ENCODE data around the gene INSIG1.

The INSIG1 gene

DNA sequence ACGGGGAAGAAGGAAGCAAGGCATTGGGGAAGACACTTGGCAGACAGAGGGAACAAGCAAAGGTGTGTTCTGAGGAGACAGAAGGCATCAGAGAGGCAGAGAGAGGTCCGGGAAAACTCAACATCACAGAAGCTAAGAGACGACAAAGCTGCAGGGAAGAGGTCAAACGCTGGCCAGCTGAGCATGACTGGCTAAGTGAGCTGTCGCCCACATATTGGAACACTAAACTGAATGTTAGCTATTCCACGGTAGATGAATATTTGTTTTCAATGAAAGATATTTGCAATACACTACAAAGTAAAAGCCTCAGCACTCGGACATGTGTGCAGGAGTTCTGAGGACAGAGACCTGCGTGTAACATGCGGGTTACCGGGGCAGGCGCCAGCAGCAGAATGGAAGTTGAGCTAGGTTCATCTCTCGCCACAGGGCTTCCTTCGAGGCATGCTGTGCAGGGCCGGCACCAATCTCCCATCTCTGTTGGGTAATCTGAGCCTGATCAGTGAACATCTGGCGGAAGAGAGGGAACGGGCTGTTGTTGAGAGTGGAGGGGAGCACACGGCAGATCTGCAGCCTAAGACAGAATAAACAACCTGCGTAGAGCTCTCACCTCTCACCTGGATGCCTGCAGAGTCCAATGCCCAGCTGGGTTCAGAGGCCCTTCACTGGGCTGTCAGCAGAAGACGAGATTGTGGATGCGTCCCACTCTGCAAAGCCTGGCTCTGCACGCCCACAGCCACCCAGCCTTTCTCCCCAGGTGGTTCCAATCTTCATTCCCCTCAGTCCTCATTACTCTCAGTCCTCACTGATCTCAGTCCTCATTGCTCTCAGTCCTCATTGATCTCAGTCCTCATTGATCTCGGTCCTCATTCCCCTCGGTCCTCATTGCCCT lies 35.9 kb downstream of the INSIG1 start:
- FAIRE-seq: no peak

DNA sequence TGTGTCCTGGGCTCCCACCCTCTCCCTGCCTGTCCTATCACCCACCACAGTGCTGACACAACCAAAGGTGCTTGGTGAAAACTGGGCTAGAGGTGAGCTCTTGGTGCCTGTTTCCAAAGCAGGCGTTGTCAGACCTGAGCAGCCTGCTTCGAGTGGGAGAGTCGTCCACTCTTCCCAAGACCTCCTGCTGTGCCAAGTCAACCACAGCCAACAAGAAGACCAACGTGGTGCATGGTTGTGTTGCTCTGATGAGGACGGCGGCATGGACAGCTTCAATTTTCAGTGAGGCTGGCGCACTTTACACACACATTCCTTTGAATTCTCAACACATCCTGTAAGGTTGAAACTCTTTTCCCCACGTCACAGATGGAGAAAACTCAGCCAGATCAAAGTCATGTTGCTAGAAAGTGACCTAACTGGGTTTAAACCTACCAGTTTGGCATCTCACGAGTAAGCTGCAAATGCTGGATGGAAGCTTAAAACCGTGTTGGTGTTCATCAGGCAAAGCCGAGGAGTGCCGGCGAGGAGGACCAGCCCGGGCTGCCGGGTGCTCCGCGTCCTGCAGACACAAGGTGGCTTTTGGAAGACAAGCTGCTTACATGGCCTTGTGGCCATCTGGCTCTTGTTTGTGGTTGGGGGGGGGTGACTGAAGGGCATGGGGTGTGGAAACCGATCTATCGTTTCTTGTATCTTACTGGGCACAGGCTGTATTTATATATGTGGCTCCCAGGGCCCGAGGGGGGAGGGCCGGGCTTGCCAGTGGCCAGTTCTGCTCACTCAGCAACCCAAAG lies 39.3 kb downstream of the INSIG1 start:
- FAIRE-seq: no peak

- FAIRE-seq: no peak
Measured at GRCh38 chr7:155337946-155338631, 40.4 kb downstream of the INSIG1 start.

- no peak for FAIRE-seq
Measured at GRCh38 chr7:155338632-155339320, 41.1 kb downstream of the INSIG1 start.

- FAIRE-seq: no peak
Measured at GRCh38 chr7:155339474-155339873, 41.8 kb downstream of the INSIG1 start.

- FAIRE-seq: no peak
Measured at GRCh38 chr7:155340071-155340531, 42.4 kb downstream of the INSIG1 start.

GRCh38 chr7:155340721-155341120 lies 43.0 kb downstream of the INSIG1 start:
- no peak for FAIRE-seq

GRCh38 chr7:155341463-155341983 lies 43.8 kb downstream of the INSIG1 start:
- no peak for FAIRE-seq

DNA sequence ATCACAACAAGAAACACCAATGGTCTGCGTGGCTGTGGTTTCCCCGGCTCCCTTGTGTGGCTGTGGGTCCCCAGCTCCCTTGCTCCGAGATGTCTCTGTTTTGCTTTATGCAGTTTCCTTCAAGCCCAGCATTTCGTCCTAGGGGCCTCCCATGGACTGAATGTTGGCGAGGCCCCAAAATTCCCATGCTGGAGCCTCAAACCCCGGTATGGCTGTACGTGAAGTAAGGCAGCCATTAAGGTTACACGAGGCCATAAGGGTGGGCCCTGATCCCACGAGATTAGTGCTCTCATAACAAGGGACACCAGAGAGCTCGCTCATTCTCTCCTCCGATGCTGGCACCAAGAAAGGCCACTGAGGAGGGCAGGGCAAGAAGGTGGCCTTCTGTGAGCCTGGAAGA lies 44.6 kb downstream of the INSIG1 start:
- FAIRE-seq: no peak

GRCh38 chr7:155343150-155343549 lies 45.5 kb downstream of the INSIG1 start:
- no peak for FAIRE-seq

DNA sequence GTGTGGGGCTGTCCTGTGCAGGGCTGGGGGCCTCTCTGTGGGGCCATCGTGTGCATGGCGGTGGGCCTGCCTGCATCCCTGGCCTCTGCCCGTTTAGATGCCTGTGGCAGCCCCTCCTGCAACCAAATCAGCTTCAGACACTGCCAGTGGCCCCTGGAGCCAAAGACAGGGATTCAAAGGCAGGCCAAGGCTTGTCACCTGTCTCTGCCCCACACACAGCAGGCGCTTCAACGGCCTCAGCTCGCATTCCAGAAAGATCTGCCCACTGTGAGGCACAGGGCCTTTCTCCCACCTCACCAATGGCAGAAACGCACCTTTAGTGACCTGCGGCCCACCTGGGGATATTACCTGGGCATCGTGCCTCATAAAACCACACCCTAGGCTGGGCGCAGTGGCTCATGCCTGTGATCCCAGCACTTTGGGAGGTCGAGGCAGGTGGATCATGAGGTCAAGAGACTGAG lies 46.0 kb downstream of the INSIG1 start:
- no peak for FAIRE-seq

GRCh38 chr7:155344270-155344617 lies 46.6 kb downstream of the INSIG1 start:
- no peak for FAIRE-seq

DNA sequence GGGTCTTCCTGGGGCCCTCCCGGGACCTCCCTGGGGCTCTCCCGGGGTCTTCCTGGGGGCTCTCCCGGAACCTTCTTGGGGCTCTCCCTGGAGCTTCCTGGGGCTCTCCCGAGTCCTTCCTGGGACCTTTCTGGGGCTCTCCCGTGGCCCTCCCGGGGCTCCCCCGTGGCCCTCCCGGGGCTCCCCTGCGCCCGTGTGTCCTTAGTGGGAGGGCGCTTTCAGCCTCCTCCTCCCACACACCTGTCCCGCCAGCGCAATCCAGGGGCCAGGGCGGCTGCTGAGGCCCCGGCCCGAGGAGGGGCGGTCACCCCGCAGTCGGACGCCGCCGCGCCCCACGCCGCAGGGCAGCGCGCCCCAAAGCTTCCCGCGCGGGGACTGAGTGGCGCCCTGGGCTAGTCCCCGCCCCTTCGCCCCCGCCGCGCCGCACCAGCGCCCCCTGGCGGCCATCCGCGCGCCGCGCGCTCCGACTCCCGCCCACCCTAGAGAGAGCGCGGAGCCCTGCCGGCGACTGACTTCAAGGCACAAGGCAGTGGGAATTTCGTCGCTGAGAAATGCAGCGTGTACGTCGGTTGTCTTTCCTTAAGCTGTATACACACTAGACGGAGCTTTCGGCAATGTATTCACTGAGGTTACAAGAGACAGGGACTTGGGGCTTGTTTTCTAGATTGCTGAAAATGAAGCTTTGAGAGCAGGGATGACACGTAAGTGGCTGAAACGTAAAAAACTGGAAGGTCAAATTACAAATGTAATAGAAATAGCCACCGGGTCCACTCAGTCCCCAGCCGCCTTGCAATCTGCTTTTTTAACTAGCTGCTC lies 47.1 kb downstream of the INSIG1 start:
- no peak for FAIRE-seq

DNA sequence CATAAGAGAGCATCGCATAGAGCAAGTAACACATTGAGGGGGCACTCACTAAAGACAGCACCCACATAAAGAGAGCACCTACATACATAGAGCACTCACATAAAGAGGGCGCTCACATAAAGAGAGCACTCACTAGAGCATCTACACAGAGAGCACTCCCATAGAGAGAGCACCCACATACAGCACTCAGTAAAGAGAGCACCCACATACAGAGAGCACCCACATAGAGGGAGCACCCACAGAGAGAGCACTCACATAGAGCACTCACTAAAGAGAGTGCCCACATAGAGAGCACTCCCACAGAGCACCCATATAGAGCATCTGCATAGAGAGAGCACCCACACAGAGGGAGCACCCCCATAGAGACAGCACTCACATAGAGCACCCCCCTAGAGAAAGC lies 47.8 kb downstream of the INSIG1 start:
- FAIRE-seq: no peak

DNA sequence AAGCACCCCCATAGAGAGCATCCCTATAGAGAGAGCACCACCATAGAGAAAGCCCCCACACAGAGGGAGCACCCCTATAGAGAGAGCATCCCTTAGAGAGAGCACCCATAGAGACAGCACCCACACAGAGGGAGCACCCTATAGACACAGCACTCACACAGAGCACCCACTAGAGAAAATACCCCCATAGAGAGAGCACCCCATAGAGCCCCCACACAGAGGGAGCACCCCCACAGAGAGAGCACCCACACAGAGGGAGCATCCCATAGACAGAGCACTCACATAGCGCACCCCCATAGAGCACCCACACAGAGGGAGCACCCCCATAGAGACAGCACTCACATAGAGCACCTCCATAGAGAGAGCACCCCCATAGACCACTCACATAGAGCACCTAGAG lies 48.6 kb downstream of the INSIG1 start:
- no peak for FAIRE-seq

GRCh38 chr7:155348806-155349205 lies 51.1 kb downstream of the INSIG1 start:
- no peak for FAIRE-seq

GRCh38 chr7:155349601-155350331 lies 52.1 kb downstream of the INSIG1 start:
- no peak for FAIRE-seq

DNA sequence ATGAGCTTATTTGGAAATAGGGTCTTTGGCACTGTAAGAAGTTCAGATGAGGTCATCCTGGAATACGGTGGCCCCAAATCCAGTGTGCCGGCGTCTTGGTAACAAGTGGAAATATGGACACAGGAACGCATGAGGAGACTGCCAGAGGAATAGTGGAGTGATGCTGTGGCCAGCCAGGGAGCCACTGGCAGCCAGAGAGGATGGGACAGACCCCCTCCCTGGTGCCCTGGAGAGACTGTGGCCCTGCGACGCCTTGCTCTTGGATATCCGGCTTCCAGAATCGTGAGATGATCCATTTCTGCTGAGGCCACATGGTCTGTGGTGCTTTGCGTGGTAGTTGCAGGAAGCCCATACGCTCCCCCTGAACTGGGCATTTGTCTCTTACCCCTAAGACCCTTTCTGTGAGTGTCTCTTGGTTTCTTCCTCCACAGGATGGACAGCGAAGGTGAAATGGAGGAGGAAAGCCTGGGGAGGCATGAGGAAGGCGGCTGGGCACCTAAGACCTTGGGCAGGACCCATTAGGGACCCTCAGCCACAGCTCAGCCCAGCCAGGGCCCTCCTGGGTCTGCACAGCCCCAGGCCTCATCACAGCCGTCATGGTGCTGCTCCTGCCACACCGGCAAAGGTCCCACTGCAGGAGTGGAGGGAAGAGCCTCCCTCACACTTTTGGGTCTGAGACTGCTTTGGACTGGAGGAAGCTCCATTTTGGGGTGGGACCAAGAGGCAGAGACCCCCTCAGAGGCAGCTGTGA lies 53.6 kb downstream of the INSIG1 start:
- no peak for FAIRE-seq

- no peak for FAIRE-seq
Measured at GRCh38 chr7:155352076-155352752, 54.5 kb downstream of the INSIG1 start.

- no peak for FAIRE-seq
Measured at GRCh38 chr7:155352753-155353115, 55.1 kb downstream of the INSIG1 start.
